Stimulated activated CD4-positive, alpha-beta T cell treated with anti-CD3 and anti-CD28 coated beads, TNF-alpha, amount 100 ng/mL, for 24 hours (primary cell): Measurements from ENCODE around the gene POU3F1.

Experiments
- DNase-seq, 3 experiments: peaks; one replicate each; pipeline ENCODE4 v3.0.0-alpha.2; 2020; ENCODE audit warnings: low read depth in 3 of 3

POU3F1 gene

DNA sequence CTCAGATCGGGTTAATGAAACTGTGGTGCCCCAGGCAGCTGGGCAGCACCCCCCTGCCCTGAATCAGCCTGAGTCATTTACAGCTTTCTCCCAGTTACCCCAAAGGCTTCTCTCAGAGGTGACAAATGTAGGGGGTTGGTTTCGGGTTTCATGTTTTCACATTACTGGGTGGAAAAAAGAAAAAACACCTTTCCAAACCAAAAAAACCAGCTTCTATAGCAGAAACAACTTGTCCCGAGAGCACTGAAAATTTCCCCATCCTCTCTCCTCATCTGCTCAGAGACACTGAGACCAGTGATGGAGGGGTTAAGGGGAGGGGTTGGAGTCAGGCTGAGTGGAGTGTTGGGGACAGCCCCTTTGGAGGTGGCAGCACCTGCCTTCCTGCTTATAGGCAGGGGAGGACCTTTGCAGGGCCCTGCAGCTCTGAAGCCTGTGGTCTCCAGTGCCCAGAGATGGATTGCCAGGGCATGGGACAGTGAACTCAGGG, 18.4 kb downstream of the POU3F1 start:
- peak; percentile 65 to 79 (median 69) for DNase-seq

DNA sequence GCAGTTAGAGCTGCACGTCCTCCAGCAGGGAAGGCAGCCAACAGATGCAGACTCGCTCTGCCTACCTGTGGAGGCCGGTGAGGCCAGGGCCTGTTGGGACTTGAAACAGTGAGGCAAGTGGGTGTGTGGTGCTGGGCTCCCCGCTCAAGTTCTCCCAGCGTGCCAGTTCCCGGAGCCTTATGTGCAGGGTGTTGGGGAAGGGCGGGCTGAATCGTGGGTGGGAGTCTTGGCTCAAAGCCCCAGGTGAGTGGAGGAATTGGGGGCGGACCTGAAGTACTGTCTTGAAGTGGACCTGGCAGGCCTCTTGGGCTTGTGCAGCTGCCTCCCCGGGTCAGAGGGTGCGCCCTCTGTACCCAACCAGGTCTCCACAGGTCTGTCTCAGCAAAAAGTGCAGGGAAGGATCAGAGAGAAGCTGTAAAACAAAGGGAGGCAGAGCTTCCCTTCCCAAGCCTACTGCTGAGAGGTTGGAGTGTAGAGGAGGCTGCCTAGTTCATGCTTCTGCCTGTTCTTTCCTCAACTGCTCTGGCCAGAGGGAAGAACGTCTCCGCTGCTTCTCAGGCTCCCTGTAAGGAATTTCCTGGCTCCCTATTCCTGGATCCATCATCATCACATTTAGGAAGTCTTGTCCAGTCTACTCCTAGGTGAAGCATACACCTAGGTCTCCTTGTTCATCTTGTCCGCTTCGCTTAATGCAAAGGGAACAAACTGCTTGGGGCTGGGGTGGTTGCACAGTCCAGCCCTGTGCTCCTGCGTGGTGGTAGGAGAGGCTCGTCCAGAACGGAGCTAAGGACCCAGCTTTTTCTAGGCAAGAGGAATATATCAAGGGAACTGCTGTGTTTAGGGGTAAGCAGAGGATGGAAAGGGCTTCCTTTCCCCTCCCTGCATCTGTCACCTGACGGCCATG, 19.1 kb downstream of the POU3F1 start:
- DNase-seq, result no peak

GRCh38 chr1:38026592-38027200, 19.9 kb downstream of the POU3F1 start:
- peak in 1 of 3 experiments; percentile 46 for DNase-seq

DNA sequence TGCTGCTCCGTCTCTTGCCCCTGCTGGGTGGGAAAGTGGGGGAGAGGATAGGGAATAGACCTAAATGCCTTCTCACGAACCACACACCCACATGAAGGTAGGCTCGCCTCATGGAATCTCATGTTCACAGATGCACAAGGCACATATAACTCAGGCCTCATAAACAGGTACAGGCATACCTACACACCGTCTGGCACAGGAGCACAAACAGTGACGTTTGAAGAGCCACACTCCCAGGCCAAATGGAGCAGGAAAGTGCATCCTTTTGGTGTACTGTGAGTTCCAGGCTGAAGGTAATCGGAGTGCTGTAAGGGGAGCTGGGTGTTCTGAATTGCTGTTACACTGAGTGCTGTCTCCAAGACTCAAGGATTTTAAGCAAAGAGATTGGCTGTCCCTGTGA, 20.9 kb downstream of the POU3F1 start:
- DNase-seq, result no peak

- DNase-seq, result no peak
Measured at GRCh38 chr1:38025233-38025632, 21.4 kb downstream of the POU3F1 start.

- DNase-seq, result no peak
Measured at GRCh38 chr1:38022810-38023209, 23.8 kb downstream of the POU3F1 start.

- DNase-seq, result no peak
Measured at GRCh38 chr1:38021969-38022368, 24.6 kb downstream of the POU3F1 start.

GRCh38 chr1:38020396-38020795, 26.2 kb downstream of the POU3F1 start:
- DNase-seq, result no peak

GRCh38 chr1:38018864-38019343, 27.7 kb downstream of the POU3F1 start:
- no peak for DNase-seq

DNA sequence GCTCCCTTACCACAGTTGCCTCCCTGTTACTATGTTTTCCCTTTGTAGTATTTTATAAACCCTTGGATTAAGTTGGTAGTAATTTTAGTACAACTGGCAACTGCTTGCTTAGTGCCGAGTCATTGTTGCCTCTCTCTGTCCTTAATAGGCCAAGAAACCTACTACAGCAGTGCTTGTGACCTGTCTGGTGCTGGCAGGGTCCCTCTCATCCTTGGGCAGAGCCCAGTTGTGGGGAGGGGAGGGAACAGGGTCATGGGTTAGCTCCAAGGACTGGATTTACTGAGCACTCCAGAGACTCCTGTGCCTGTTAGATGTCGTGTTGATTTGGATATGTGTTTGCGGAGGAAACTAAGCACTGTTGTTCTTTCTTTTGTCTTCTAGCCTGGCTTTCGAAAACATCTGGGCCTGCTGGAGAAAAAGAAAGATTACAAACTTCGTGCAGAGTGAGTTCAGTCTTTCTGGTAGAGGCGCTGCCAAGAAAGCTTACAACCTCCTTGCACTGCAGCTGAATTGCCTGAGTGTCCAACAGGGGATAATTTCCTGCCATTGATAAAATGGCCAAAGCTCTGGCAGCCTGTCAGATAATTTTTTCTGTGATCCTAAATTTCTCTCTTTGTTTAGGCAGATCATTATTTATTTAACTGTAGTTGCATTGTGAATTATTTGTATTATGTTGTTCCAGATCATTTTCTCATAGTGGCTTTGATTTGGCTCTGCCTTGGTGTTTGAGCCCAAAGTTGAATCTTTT, 30.4 kb downstream of the POU3F1 start:
- DNase-seq, result no peak

- DNase-seq, result no peak
Measured at GRCh38 chr1:38014724-38015424, 31.7 kb downstream of the POU3F1 start.

GRCh38 chr1:38014171-38014570, 32.4 kb downstream of the POU3F1 start:
- no peak for DNase-seq

DNA sequence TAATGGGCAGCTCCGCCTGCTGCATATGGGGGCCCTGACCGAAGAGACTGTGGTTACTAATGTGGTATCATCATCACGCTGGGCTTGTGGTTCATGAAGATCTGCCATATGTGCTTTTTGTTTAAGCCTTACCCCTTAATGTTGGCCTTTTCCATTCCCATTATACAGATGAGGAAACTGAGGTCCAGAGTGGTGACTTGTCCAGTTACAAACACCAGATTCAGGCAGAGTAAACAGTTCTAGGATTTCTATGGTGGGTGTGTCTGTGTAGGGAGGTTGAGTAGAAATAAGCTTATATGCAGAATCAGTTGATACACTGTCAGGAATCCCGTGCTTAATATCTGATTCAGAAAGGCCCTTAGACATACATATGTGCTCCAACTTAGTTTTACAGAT, 33.4 kb downstream of the POU3F1 start:
- DNase-seq, result no peak

GRCh38 chr1:38012363-38013226, 34.0 kb downstream of the POU3F1 start, which contains the start of gene UTP11:
Gene UTP11 (plus strand): TSS chr1:38012734. CDS start chr1:38012803, 69 bp downstream.
- DNase-seq, result peak; percentile 74 to 89 (median 87)

- DNase-seq, result no peak
Measured at GRCh38 chr1:38009841-38010180, 36.8 kb downstream of the POU3F1 start.

- peak in 2 of 3 experiments; percentile 31 to 42 for DNase-seq
Measured at GRCh38 chr1:38009088-38009840, 37.3 kb downstream of the POU3F1 start.

GRCh38 chr1:38006008-38006828, 40.4 kb downstream of the POU3F1 start:
- no peak for DNase-seq

DNA sequence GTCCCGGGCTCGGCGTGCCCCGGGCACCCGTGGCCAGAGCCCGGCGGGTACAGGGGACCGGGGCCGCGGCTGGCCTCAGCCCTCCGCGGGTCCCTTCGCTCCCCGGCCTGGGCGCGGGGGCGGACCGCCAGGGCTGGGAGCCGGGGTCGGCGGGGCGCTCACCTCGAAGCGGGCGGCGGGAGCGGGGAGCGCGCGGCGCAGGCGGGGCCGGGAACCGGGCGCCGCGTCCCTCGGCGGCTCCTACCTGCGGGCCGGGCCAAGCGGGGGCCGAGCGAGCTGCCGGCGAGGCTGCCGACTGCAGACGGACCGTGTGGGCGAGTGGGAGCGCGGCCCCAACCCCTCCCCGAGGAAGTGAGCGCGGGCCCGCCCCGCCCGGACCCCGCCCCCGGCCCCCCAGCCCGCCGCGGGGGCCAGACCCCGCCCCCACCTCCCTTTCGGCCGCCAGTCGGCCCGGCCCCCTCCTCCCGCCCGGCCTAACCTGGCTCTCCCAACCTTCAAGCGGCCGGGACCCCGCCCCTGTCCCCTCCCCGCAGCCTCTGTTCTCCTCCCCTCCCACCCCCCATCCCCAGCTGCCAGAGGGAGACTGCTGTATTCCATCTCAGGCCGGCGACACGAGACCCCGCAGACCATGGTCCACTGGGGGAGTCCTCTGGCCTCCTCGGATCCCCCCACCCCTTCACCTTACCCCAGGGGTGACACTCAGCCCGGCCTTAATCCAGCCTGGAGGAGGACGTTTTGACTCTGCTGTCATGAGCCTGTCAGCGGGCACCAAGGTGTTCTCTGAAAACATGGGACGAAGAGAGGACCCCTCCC, 41.2 kb downstream of the POU3F1 start, which contains the start of gene FHL3:
Gene FHL3, minus strand, starts transcription at position 320 of the 813 bp plus-strand sequence. CDS start 6,102 bp downstream, outside the sequence.
- DNase-seq, result peak in 1 of 3 experiments; percentile 63
